ENCODE measurements around the gene C17orf67.
A peak's percentile ranks its signal among the peaks of the same experiment; 100 is the strongest.

Gene C17orf67

GRCh38 chr17:56851008-56851407, 17.3 kb upstream of the C17orf67 start:
- Histone ChIP-seq H3K9me3 (ENCODE audit: low read length) (no peaks in the 10 kb centered on the region), H2AFZ (ENCODE audit: low read depth, low read length) (no peak overlapping the region), H3K36me3 (ENCODE audit: insufficient read depth, low read length) (peaks cover 9% of the 10 kb centered on the region), H3K4me3 (ENCODE audit: low read length) (no peak overlapping the region), H3K27me3 (ENCODE audit: insufficient read depth, low read length) (no peaks in the 10 kb centered on the region), H3K4me1 (ENCODE audit: insufficient read depth, low read length) (no peaks in the 10 kb centered on the region)

- H3K4me1 ChIP-seq (ENCODE audit: insufficient read depth, low read length) = no peaks in the 10 kb centered on the region
- H3K4me3 ChIP-seq (ENCODE audit: low read length) = no peak overlapping the region
- no peaks in the 10 kb centered on the region for H3K27me3 ChIP-seq (ENCODE audit: insufficient read depth, low read length)
- H3K36me3 ChIP-seq (ENCODE audit: insufficient read depth, low read length) = peaks cover 9% of the 10 kb centered on the region
- no peaks in the 10 kb centered on the region for H3K9me3 ChIP-seq (ENCODE audit: low read length)
- no peak overlapping the region for H2AFZ ChIP-seq (ENCODE audit: low read depth, low read length)
Measured at GRCh38 chr17:56850591-56850990, 16.9 kb upstream of the C17orf67 start.

- Histone ChIP-seq H3K9me3 (ENCODE audit: low read length) (no peaks in the 10 kb centered on the region), H2AFZ (ENCODE audit: low read depth, low read length) (no peak overlapping the region), H3K27me3 (ENCODE audit: insufficient read depth, low read length) (no peaks in the 10 kb centered on the region), H3K4me3 (ENCODE audit: low read length) (no peak overlapping the region), H3K36me3 (ENCODE audit: insufficient read depth, low read length) (peaks cover 9% of the 10 kb centered on the region), H3K4me1 (ENCODE audit: insufficient read depth, low read length) (no peaks in the 10 kb centered on the region)
Measured at GRCh38 chr17:56849131-56849530, 15.4 kb upstream of the C17orf67 start.

GRCh38 chr17:56847106-56847505, 13.4 kb upstream of the C17orf67 start:
- Histone ChIP-seq H2AFZ (ENCODE audit: low read depth, low read length) (no peak overlapping the region), H3K4me1 (ENCODE audit: insufficient read depth, low read length) (no peaks in the 10 kb centered on the region), H3K9me3 (ENCODE audit: low read length) (no peaks in the 10 kb centered on the region), H3K36me3 (ENCODE audit: insufficient read depth, low read length) (peaks cover 9% of the 10 kb centered on the region), H3K4me3 (ENCODE audit: low read length) (no peak overlapping the region), H3K27me3 (ENCODE audit: insufficient read depth, low read length) (no peaks in the 10 kb centered on the region)

- H2AFZ ChIP-seq (ENCODE audit: low read depth, low read length) = no peak overlapping the region
- peaks cover 9% of the 10 kb centered on the region for H3K36me3 ChIP-seq (ENCODE audit: insufficient read depth, low read length)
- H3K27me3 ChIP-seq (ENCODE audit: insufficient read depth, low read length) = no peaks in the 10 kb centered on the region
- H3K4me3 ChIP-seq (ENCODE audit: low read length) = no peak overlapping the region
- H3K9me3 ChIP-seq (ENCODE audit: low read length) = no peaks in the 10 kb centered on the region
- no peaks in the 10 kb centered on the region for H3K4me1 ChIP-seq (ENCODE audit: insufficient read depth, low read length)
Measured at GRCh38 chr17:56845934-56846333, 12.2 kb upstream of the C17orf67 start.

DNA sequence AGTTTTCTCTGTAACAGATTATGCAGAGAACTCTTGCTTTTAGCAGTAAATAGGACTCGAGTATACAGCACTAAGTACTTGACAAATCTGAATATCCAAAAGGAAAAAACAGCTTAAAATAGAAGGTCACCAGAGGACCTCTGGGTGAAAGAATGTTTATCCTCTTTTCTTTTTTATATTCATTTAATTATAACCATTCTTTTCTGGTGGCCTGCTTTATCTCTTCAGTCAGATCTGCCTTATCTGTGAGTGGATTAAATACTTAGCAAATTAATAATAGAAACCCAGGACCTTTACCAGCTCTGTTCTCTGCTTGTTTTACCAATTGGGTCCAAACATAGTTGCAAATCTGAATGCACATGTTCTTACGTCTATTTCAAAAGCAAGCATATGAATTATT, 8.9 kb upstream of the C17orf67 start:
- H3K9me3 ChIP-seq (ENCODE audit: low read length) = no peaks in the 10 kb centered on the region
- H3K4me1 ChIP-seq (ENCODE audit: insufficient read depth, low read length) = no peaks in the 10 kb centered on the region
- no peak overlapping the region for H2AFZ ChIP-seq (ENCODE audit: low read depth, low read length)
- peaks cover 5% of the 10 kb centered on the region for H3K36me3 ChIP-seq (ENCODE audit: insufficient read depth, low read length)
- H3K4me3 ChIP-seq (ENCODE audit: low read length) = no peak overlapping the region
- no peaks in the 10 kb centered on the region for H3K27me3 ChIP-seq (ENCODE audit: insufficient read depth, low read length)

DNA sequence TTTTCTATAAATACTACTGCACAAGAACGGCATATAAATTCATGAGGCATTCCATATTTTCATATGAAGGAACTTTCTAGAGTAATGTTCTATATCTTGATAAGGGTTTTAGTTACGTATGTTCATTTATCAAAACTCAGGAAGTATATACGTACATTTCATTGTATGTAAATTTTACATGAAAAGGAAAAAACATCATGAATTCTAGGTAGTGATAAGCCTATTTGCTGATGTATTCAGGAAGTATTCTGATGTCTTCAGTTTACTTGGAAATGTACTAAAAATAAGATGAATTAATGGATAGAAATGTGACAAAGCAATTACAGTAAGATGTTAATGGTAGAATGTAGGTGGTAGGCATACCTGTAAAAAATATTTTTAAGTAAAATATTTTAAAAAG, 5.0 kb upstream of the C17orf67 start:
- no peaks in the 10 kb centered on the region for H3K27me3 ChIP-seq (ENCODE audit: insufficient read depth, low read length)
- H3K4me3 ChIP-seq (ENCODE audit: low read length) = no peak overlapping the region
- H3K36me3 ChIP-seq (ENCODE audit: insufficient read depth, low read length) = peaks cover 3% of the 10 kb centered on the region
- H3K4me1 ChIP-seq (ENCODE audit: insufficient read depth, low read length) = peaks cover 2% of the 10 kb centered on the region
- no peak overlapping the region for H2AFZ ChIP-seq (ENCODE audit: low read depth, low read length)
- no peaks in the 10 kb centered on the region for H3K9me3 ChIP-seq (ENCODE audit: low read length)

GRCh38 chr17:56835264-56835585, 1.5 kb upstream of the C17orf67 start:
- Histone ChIP-seq H2AFZ (ENCODE audit: low read depth, low read length) (no peak overlapping the region), H3K9me3 (ENCODE audit: low read length) (peaks cover 4% of the 10 kb centered on the region), H3K4me3 (ENCODE audit: low read length) (peak overlapping the region; percentile 62), H3K4me1 (ENCODE audit: insufficient read depth, low read length) (peaks cover 5% of the 10 kb centered on the region), H3K27me3 (ENCODE audit: insufficient read depth, low read length) (no peaks in the 10 kb centered on the region), H3K36me3 (ENCODE audit: insufficient read depth, low read length) (no peaks in the 10 kb centered on the region)

- H3K4me1 ChIP-seq (ENCODE audit: insufficient read depth, low read length) = peaks cover 5% of the 10 kb centered on the region
- peak overlapping the region; percentile 62 for H3K4me3 ChIP-seq (ENCODE audit: low read length)
- H3K36me3 ChIP-seq (ENCODE audit: insufficient read depth, low read length) = no peaks in the 10 kb centered on the region
- H3K27me3 ChIP-seq (ENCODE audit: insufficient read depth, low read length) = no peaks in the 10 kb centered on the region
- H2AFZ ChIP-seq (ENCODE audit: low read depth, low read length) = peak overlapping the region; percentile 89
- H3K9me3 ChIP-seq (ENCODE audit: low read length) = peaks cover 4% of the 10 kb centered on the region
Measured at GRCh38 chr17:56834380-56835263, 902 bp upstream of the C17orf67 start.

- Histone ChIP-seq H3K27me3 (ENCODE audit: insufficient read depth, low read length) (no peaks in the 10 kb centered on the region), H3K4me3 (ENCODE audit: low read length) (peak overlapping the region; percentile 62), H3K4me1 (ENCODE audit: insufficient read depth, low read length) (peaks cover 5% of the 10 kb centered on the region), H2AFZ (ENCODE audit: low read depth, low read length) (peak overlapping the region; percentile 59), H3K36me3 (ENCODE audit: insufficient read depth, low read length) (no peaks in the 10 kb centered on the region), H3K9me3 (ENCODE audit: low read length) (peaks cover 4% of the 10 kb centered on the region)
Measured at GRCh38 chr17:56833057-56833808, 487 bp downstream of the C17orf67 start.

GRCh38 chr17:56832446-56832845, 1.3 kb downstream of the C17orf67 start:
- peaks cover 4% of the 10 kb centered on the region for H3K9me3 ChIP-seq (ENCODE audit: low read length)
- H3K4me1 ChIP-seq (ENCODE audit: insufficient read depth, low read length) = peaks cover 5% of the 10 kb centered on the region
- H3K36me3 ChIP-seq (ENCODE audit: insufficient read depth, low read length) = no peaks in the 10 kb centered on the region
- peak overlapping the region; percentile 62 for H3K4me3 ChIP-seq (ENCODE audit: low read length)
- no peak overlapping the region for H2AFZ ChIP-seq (ENCODE audit: low read depth, low read length)
- H3K27me3 ChIP-seq (ENCODE audit: insufficient read depth, low read length) = no peaks in the 10 kb centered on the region

- H3K36me3 ChIP-seq (ENCODE audit: insufficient read depth, low read length) = no peaks in the 10 kb centered on the region
- no peaks in the 10 kb centered on the region for H3K27me3 ChIP-seq (ENCODE audit: insufficient read depth, low read length)
- H3K4me3 ChIP-seq (ENCODE audit: low read length) = no peak overlapping the region
- H3K9me3 ChIP-seq (ENCODE audit: low read length) = peaks cover 4% of the 10 kb centered on the region
- H3K4me1 ChIP-seq (ENCODE audit: insufficient read depth, low read length) = peaks cover 5% of the 10 kb centered on the region
- no peak overlapping the region for H2AFZ ChIP-seq (ENCODE audit: low read depth, low read length)
Measured at GRCh38 chr17:56831369-56832095, 2.2 kb downstream of the C17orf67 start.
